PC-3 (cell line): ENCODE measurements around the gene ASB16. TPM values are rescaled to one million over a fixed set of nuclear protein-coding genes. Genes with fewer than 3 reads are reported as not detected.
"Not testable (repeated sequence)": the region's sequence is repeated elsewhere in the genome, so short reads cannot be mapped to it uniquely, and the experiment has no call there.

ENCODE experiments used
- ATAC-seq: fragments of 200-7000 bp; cut with Tn5 transposase; 2 replicates; pipeline ENCODE4 v1.9.1; 2020; ENCODE audit warnings: mild to moderate bottlenecking, moderate library complexity
- BruUV-seq: library from RNA; stranded (reverse); fragments of 400-500 nt; replicated peaks from 2 replicates; lab custom pipeline; 2021; lab: Mats Ljungman, UMichigan
- CTCF ChIA-PET: fragments of 300-600 bp; sonication (Branson Sonifier 250); formaldehyde crosslinking; loops from one replicate; lab custom pipeline; 2022; ENCODE audit warnings: antibody characterized with exemption; lab: Charles Lee
- POLR2A ChIA-PET: fragments of 300-600 bp; sonication (Branson Sonifier 250); formaldehyde crosslinking; loops from one replicate; lab custom pipeline; 2022; ENCODE audit warnings: antibody characterized with exemption; ENCODE audit not compliant: unreplicated experiment; lab: Charles Lee
- DNase-seq: peaks from one replicate; pipeline ENCODE4 v3.0.0-alpha.2; 2015
- H2AFZ ChIP-seq: fragments of 300-600 bp; sonication (generic); 2 replicates; pipeline ENCODE4 v1.6.0; 2016; ENCODE audit warnings: antibody characterized with exemption, low read length
- H3F3A ChIP-seq: fragments of 300-600 bp; sonication (generic); one replicate; pipeline ENCODE4 v1.6.0; 2017; ENCODE audit warnings: antibody characterized with exemption, low read length, control low read depth, mild to moderate bottlenecking; ENCODE audit not compliant: unreplicated experiment
- H3K27ac ChIP-seq: fragments of 300-600 bp; sonication (generic); 2 replicates; pipeline ENCODE4 v1.5.1; 2016; ENCODE audit warnings: mild to moderate bottlenecking, low read length
- H3K27me3 ChIP-seq: fragments of 300-600 bp; sonication (generic); 2 replicates; pipeline ENCODE4 v1.6.1; 2016; ENCODE audit warnings: low read length, mixed read lengths
- H3K36me3 ChIP-seq: fragments of 300-600 bp; sonication (generic); 2 replicates; pipeline ENCODE4 v1.6.1; 2016; ENCODE audit warnings: low read depth, mixed run types, low read length, mixed read lengths
- H3K4me1 ChIP-seq: fragments of 300-600 bp; sonication (generic); 2 replicates; pipeline ENCODE4 v1.5.1; 2016; ENCODE audit warnings: low read length; ENCODE audit not compliant: insufficient read depth
- H3K4me2 ChIP-seq: fragments of 300-600 bp; sonication (generic); 2 replicates; pipeline ENCODE4 v1.6.0; 2016; ENCODE audit warnings: low read length
- H3K4me3 ChIP-seq: fragments of 300-600 bp; sonication (generic); 2 replicates; pipeline ENCODE4 v1.5.1; 2016; ENCODE audit warnings: mild to moderate bottlenecking, low read length, mixed read lengths
- H3K79me2 ChIP-seq: fragments of 300-600 bp; sonication (generic); 2 replicates; pipeline ENCODE4 v1.6.1; 2017; ENCODE audit warnings: low read length, mixed read lengths
- H3K9ac ChIP-seq: fragments of 300-600 bp; sonication (generic); 2 replicates; pipeline ENCODE4 v1.6.0; 2016; ENCODE audit warnings: mild to moderate bottlenecking, low read length
- H3K9me2 ChIP-seq: fragments of 300-600 bp; sonication (generic); replicated peaks from 2 replicates; pipeline ENCODE4 v1.6.1; 2016; ENCODE audit warnings: mixed run types, low read length, mixed read lengths
- H3K9me3 ChIP-seq: fragments of 300-600 bp; sonication (generic); 2 replicates; pipeline ENCODE4 v1.6.1; 2016; ENCODE audit warnings: low read length, mixed read lengths
- H4K20me1 ChIP-seq: fragments of 300-600 bp; sonication (generic); 2 replicates; pipeline ENCODE4 v1.6.1; 2016; ENCODE audit warnings: low read length, mixed read lengths
- EZH2 ChIP-seq: fragments of 300-600 bp; sonication (generic); IDR thresholded peaks from one replicate; pipeline ENCODE4 v1.6.1; 2017; ENCODE audit warnings: antibody characterized with exemption, mild to moderate bottlenecking, low read length; ENCODE audit not compliant: unreplicated experiment
- EZH2phosphoT487 ChIP-seq: fragments of 300-600 bp; sonication (generic); IDR thresholded peaks from 2 replicates; pipeline ENCODE4 v1.6.1; 2018; ENCODE audit warnings: mild to moderate bottlenecking, antibody characterized with exemption, low read length, borderline replicate concordance
- intact Hi-C: fragments of 100-400 bp; cut with micrococcal nuclease; formaldehyde crosslinking; loops from 2 replicates; pipeline ENCODE4 v1.9.0; 2023
- total RNA-seq: library from RNA; depleted of rRNA; stranded (reverse); fragments of >200 nt; gene quantifications from 2 replicates; pipeline ENCODE4 v1.2.3, GENCODE V29; 2014
- TF ChIP-seq, protein P1 (sequence below): fragments of 300-600 bp; sonication (generic); conservative IDR thresholded peaks from 2 replicates; pipeline ENCODE4 v1.5.1; 2017; ENCODE audit warnings: antibody characterized with exemption, low read depth, mild to moderate bottlenecking, low read length

The ASB16 gene
- total RNA-seq, 1 experiment from 2014 or later: 0.51 TPM

DNA sequence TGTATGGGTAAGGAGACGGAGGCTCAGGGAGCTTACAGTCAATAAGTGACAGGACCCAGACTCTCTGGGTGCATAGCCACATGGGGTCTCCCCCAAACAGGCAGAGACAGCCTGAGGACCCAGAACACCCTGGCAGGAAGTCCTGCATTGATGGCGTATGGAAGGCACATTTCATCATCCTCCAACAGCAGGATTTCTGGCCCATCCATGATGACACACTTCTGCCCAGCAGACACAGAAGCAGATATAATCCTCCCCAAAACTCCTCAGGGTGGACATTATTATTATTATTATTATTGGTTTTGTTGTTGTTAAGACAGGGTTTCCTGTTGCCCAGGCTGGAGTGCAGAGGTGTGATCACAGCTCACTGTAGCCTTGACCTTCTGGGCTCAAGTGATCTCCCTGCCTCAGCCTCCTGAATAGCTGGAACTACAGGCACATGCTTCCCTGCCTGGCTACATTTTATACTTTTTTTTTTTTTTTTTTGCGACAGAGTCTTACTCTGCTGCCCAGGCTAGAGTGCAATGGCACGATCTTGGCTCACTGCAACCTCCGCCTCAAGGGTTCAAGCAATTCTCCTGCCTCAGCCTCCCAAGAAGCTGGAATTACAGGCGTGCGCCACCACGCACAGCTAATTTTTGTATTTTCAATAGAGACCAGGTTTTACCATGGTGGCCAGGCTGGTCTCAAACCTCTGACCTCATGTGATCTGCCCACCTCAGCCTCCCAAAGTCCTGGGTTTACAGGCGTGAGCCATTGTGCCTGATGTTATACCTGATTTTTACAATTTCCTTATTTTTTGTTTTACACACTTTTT lies 35.5 kb upstream of the ASB16 start:
- no peak for DNase-seq
- ATAC-seq: no peak
- no TSS peak for BruUV-seq

DNA sequence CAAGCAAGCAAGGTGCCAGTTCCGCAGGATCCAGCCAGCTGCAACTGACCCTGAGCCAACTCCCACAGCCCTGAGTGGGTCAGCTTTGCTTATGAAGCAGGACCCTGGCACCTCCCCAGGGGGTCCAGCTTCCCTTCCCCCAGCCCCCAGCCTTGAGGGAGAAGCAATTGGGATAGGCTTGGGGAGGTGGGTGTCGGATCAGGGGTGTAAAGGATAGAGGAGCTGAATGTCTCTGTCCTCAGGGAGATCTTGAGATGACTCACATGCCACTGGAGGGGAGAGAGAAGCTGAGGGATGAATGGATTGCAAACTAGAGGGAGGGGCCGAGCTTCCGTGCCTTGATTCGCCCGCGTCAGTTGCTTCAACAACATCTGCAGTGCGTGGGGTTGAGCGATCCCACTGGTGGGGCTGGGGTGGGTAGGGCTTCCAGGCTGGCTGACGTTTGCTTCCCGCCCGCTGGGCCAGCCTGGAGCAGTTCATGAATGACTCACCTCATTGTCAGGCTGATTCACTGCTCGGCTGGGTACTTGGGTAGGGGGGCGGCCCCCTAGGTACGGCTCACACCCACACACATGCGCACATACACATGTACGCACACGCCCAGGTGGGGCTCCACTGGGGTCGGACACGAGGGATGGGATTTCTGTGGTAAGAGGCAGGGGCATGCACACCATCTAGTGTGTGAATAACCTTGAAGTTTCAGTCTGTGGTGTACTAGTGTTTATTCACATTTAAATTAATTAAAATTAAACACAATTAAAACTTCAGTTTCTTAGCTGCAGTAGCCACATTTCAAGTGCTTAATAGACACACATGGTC lies 32.4 kb upstream of the ASB16 start:
- Histone ChIP-seq H4K20me1 (no peaks in the 10 kb centered on the region), H3K27ac (peak overlapping the region; percentile 94), H3K4me1 (peaks cover 33% of the 10 kb centered on the region), H3F3A (no peaks in the 10 kb centered on the region), H3K4me2 (peak overlapping the region; percentile 89), H3K9me3 (no peaks in the 10 kb centered on the region), H3K9ac (peak overlapping the region; percentile 78), H3K4me3 (peak overlapping the region; percentile 59), H3K79me2 (peaks cover 13% of the 10 kb centered on the region), H3K27me3 (no peaks in the 10 kb centered on the region), H3K36me3 (no peaks in the 10 kb centered on the region), H2AFZ (peak overlapping the region; percentile 59), H3K9me2 (no peaks in the 10 kb centered on the region)
- ChIA-PET CTCF (interaction anchor here (0.5 to 1.9 kb wide), 11 partner anchors 10 to 456 kb away, joined by 3 to 17 read pairs (median 5); partner anchors contain the start of genes HDAC5 and TMUB2), POLR2A (interaction anchor here (0.6 to 1.1 kb wide), 8 partner anchors 10 to 445 kb away, joined by 3 to 6 read pairs (median 4); partner anchors contain the start of gene HDAC5)
- intact Hi-C loops: loop anchor here (1.0 to 5.0 kb wide), 5 partner anchors 14 to 131 kb away; partner anchors contain the start of genes G6PC3 and TMUB2
- no peak for TF ChIP-seq EZH2phosphoT487
- no peak for TF ChIP-seq EZH2
- TF ChIP-seq, protein P1, sequence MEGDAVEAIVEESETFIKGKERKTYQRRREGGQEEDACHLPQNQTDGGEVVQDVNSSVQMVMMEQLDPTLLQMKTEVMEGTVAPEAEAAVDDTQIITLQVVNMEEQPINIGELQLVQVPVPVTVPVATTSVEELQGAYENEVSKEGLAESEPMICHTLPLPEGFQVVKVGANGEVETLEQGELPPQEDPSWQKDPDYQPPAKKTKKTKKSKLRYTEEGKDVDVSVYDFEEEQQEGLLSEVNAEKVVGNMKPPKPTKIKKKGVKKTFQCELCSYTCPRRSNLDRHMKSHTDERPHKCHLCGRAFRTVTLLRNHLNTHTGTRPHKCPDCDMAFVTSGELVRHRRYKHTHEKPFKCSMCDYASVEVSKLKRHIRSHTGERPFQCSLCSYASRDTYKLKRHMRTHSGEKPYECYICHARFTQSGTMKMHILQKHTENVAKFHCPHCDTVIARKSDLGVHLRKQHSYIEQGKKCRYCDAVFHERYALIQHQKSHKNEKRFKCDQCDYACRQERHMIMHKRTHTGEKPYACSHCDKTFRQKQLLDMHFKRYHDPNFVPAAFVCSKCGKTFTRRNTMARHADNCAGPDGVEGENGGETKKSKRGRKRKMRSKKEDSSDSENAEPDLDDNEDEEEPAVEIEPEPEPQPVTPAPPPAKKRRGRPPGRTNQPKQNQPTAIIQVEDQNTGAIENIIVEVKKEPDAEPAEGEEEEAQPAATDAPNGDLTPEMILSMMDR: no peak
- BruUV-seq: no TSS peak
- ATAC-seq (peak; percentile 86), DNase-seq (peak; percentile 99)

More for the DNA sequence above, 35.5 kb upstream of the ASB16 start:
- Histone ChIP-seq H3K4me2 (no peak overlapping the region), H3K27ac (no peak overlapping the region), H3K9me3 (no peaks in the 10 kb centered on the region), H3K36me3 (no peaks in the 10 kb centered on the region), H4K20me1 (no peaks in the 10 kb centered on the region), H2AFZ (no peak overlapping the region), H3K4me1 (peaks cover 29% of the 10 kb centered on the region), H3K4me3 (no peak overlapping the region), H3K79me2 (no peaks in the 10 kb centered on the region), H3K9me2 (no peaks in the 10 kb centered on the region), H3K9ac (no peak overlapping the region), H3K27me3 (no peaks in the 10 kb centered on the region), H3F3A (no peaks in the 10 kb centered on the region)
- ChIA-PET CTCF (interaction anchor here (1.1 kb wide), 1 partner anchor 12 kb away, joined by 4 read pairs; the partner anchor contains the start of gene HDAC5), POLR2A (no interaction called here)
- TF ChIP-seq EZH2: no peak
- TF ChIP-seq EZH2phosphoT487: no peak
- TF ChIP-seq, protein P1: no peak
- intact Hi-C loops: loop anchor here (5.0 kb wide), 1 partner anchor 128 kb away; no protein-coding TSS in a partner anchor

DNA sequence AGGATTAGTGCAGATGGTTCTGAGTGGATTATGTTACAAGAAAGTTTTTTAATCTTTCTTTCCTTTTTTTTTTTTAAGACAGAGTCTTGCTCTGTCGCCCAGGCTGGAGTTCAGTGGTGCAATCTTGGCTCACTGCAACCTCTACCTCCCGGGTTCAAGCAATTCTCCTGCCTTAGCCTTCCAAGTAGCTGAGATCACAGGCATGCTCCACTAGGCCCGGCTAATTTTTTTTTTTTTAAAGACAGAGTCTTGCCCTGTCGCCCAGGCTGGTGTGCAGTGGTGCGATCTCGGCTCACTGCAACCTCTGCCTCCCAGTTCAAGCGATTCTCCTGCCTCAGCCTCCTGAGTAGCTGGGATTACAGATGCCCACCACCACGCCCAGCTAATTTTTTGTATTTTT lies 26.6 kb upstream of the ASB16 start:
- DNase-seq, H3K27ac ChIP-seq, H2AFZ ChIP-seq, H4K20me1 ChIP-seq, POLR2A ChIA-PET, H3K9ac ChIP-seq, BruUV-seq, H3K27me3 ChIP-seq, ATAC-seq, intact Hi-C loops, H3K4me3 ChIP-seq, H3K9me3 ChIP-seq, H3K4me2 ChIP-seq, H3F3A ChIP-seq, H3K9me2 ChIP-seq: not testable (repeated sequence)
- Histone ChIP-seq H3K79me2 (peaks cover 36% of the 10 kb centered on the region), H3K4me1 (peaks cover 16% of the 10 kb centered on the region), H3K36me3 (peaks cover 11% of the 10 kb centered on the region; the same call in 1 of the 2 replicates)
- CTCF ChIA-PET: interaction anchor here (0.6 kb wide), 1 partner anchor 43 kb away, joined by 4 read pairs; the partner anchor contains the start of gene TMUB2
